Activated T-cell treated with anti-CD3 and anti-CD28 coated beads, Interleukin-2, amount 50 U/mL, for 72 hours (primary cell): ENCODE measurements around the gene PRAMEF13. TPM values are rescaled to one million over a fixed set of nuclear protein-coding genes. Genes with fewer than 3 reads are reported as not detected.
A peak's percentile ranks its signal among the peaks of the same experiment; 100 is the strongest.
"Not testable (repeated sequence)": the region's sequence is repeated elsewhere in the genome, so short reads cannot be mapped to it uniquely, and the experiment has no call there.

Experiments
- ATAC-seq, 2 donors: fragments of 150-1000 bp; cut with Tn5 transposase; replicated peaks in 1 of 2; 2 replicates each; pipeline ENCODE4 v1.10.0; 2021; ENCODE audit warnings: moderate library complexity in 2 of 2, mild to moderate bottlenecking in 1 of 2
- DNase-seq, 2 donors: peaks; one replicate each; pipeline ENCODE4 v3.0.0; 2021 to 2022; ENCODE audit warnings: mixed read lengths in 1 of 2
- H3K27ac Mint-ChIP-seq: one replicate; pipeline ENCODE4 v1.8.0; 2022; ENCODE audit warnings: mild to moderate bottlenecking, moderate library complexity, mixed read lengths
- H3K27me3 Mint-ChIP-seq: one replicate; pipeline ENCODE4 v1.8.0; 2022; ENCODE audit warnings: low read depth, mixed read lengths
- H3K36me3 Mint-ChIP-seq, 2 donors: one replicate each; pipeline ENCODE4 v1.8.0; 2022; ENCODE audit warnings: mixed read lengths in 2 of 2, mild to moderate bottlenecking in 1 of 2; ENCODE audit not compliant: insufficient read depth in 2 of 2
- H3K4me1 Mint-ChIP-seq: one replicate; pipeline ENCODE4 v1.8.0; 2022; ENCODE audit warnings: low read depth, mixed read lengths
- H3K4me3 Mint-ChIP-seq, 2 donors: one replicate each; pipeline ENCODE4 v1.8.0; 2022; ENCODE audit warnings: mild to moderate bottlenecking in 2 of 2, mixed read lengths in 2 of 2, moderate library complexity in 2 of 2
- H3K9me3 Mint-ChIP-seq, 2 donors: one replicate each; pipeline ENCODE4 v1.8.0; 2022; ENCODE audit warnings: mixed read lengths in 2 of 2
- total RNA-seq, 2 donors: library from RNA; stranded (reverse); gene quantifications; one replicate each; pipeline ENCODE4 v1.2.3, GENCODE V29; 2022

The PRAMEF13 gene, protein sequence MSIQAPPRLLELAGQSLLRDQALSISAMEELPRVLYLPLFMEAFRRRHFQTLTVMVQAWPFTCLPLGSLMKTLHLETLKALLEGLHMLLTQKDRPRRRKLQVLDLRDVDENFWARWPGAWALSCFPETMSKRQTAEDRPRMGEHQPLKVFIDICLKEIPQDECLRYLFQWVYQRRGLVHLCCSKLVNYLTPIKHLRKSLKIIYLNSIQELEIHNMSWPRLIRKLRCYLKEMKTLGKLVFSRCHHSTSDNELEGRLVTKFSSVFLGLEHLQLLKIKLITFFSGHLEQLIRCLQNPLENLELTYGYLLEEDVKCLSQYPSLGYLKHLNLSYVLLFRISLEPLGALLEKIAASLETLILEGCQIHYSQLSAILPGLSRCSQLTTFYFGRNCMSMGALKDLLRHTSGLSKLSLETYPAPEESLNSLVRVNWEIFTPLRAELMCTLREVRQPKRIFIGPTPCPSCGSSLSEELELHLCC
- total RNA-seq, result not detected

DNA sequence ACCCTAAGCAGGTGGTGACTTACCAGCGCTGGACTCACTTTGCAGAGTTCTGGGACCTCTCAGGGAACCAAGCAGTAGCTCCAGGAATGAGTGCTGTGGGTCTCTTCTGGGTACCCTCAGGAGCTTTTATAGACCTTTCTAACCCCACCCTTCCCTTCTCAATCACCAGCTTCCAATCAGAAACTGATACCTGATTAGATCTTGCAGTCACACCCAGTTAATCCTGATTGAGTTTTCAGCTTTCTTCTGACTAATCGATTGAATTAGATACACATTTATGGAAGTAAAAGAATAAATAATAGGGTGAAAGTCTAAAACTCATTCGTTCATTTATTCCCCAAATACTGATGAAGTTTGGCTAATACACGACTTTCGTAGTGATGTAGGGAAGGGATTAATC is at the start of gene PRAMEF13:
Gene PRAMEF13, minus strand, starts transcription at position 101 of the 400 bp plus-strand sequence. CDS start 1,820 bp downstream, outside the sequence.
- not testable (repeated sequence) for ATAC-seq, H3K36me3 Mint-ChIP-seq, H3K4me3 Mint-ChIP-seq, H3K27ac Mint-ChIP-seq, DNase-seq, H3K9me3 Mint-ChIP-seq, H3K4me1 Mint-ChIP-seq, H3K27me3 Mint-ChIP-seq

DNA sequence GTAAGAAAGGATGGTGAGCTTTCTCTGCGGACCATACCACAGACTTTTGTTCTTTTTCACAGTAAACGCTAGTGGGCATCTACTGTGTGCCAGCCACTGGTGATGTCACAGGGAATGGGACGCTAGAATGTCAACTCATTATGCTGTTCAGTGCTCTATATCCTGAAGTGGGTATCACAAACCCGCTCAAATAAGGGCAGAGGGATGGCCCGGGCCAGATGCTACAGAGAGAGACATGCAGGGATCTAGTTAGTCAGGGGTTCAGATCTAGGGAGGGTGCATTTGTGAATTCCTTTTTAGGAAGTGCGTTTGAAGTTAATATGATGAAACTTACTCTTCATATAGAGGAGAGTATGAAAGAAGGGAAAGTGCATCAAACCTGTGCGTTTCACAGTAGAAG is 45.9 kb upstream of the PRAMEF13 start:
- not testable (repeated sequence) for DNase-seq, H3K4me3 Mint-ChIP-seq, H3K27me3 Mint-ChIP-seq, H3K4me1 Mint-ChIP-seq, H3K36me3 Mint-ChIP-seq, ATAC-seq, H3K9me3 Mint-ChIP-seq, H3K27ac Mint-ChIP-seq

DNA sequence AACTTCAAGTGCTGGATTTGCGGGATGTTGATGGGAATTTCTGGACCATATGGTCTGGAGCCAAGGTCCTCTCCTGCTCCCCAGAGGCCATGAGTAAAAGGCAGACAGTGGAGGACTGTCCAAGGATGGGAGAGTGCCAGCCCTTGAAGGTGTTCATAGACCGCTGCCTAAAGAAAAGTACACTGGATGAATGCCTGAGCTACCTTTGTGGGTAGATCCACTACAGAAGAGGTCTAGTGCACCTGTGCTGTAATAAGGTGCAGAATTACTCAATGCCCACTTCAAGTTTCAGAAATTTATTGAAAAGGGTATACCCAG is 45.3 kb upstream of the PRAMEF13 start:
- not testable (repeated sequence) for H3K27ac Mint-ChIP-seq, H3K9me3 Mint-ChIP-seq, H3K27me3 Mint-ChIP-seq, H3K4me3 Mint-ChIP-seq, H3K36me3 Mint-ChIP-seq, DNase-seq, ATAC-seq, H3K4me1 Mint-ChIP-seq

DNA sequence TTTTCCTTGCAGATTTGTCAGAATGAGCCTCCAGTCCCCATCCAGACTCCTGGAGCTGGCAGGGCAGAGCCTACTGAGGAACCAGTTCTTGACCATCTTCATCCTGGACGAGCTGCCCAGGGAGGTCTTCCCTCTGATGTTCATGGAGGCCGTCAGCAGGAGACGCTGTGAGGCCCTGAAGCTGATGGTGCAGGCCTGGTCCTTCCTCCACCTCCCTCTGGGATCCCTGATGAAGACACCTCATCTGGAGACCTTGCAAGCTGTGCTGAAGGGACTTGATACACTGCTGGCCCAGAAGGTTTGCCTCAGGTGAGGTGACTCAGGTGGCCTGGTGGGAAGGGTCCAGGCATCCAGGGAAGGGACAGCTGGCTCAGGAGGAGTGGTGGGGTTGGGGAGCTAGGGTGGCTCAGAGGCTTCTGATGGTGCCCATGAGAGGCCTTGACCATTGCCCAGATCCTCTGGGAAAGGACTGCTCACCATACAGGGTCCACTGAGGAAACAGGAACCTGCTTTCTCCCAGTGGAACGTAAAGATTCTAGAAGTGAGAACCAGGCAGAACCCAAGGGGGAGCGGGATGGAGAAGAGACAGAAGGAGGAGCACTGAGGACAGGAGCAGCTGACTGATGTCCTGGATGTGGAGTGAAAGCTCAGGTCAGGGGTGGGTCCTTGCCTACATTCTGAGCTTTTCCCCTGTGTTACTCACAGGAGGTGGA is 44.8 kb upstream of the PRAMEF13 start:
- H3K36me3 Mint-ChIP-seq, DNase-seq, H3K4me3 Mint-ChIP-seq, H3K27ac Mint-ChIP-seq, ATAC-seq, H3K27me3 Mint-ChIP-seq, H3K4me1 Mint-ChIP-seq, H3K9me3 Mint-ChIP-seq: not testable (repeated sequence)

DNA sequence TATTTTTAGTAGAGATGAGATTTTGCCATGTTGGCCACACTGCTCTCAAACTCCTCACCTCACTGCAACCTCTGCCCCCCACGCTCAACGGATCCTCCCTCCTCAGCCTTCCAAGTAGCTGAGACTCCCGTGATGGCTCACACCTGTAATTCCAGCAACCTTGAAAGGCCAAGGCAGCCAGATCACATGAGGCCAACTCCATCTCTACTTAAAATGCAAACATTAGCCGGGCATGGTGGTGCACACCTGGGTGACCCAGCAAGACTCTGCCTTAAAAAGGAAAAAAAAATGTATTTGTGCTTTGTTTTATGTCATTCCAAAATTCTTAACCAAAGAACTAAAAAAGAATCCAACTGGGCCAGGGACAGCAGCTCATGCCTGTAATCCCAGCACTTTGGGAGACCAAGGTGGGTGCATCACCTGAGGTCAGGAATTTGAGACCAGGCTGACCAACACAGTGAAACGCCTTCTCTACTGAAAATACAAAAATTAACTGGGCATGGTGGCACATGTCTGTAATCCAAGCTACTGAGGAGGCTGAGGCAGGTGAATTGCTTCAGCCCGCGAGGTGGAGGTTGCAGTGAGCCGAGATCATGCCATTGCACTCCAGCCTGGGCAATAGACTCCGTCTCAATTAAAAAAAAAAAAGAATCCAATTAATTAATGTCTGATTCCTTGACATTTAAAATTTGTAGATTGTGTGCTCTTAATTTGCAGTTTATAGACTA is 42.5 kb upstream of the PRAMEF13 start:
- H3K9me3 Mint-ChIP-seq, H3K27ac Mint-ChIP-seq, H3K4me3 Mint-ChIP-seq, ATAC-seq, H3K36me3 Mint-ChIP-seq, H3K4me1 Mint-ChIP-seq, H3K27me3 Mint-ChIP-seq, DNase-seq: not testable (repeated sequence)

DNA sequence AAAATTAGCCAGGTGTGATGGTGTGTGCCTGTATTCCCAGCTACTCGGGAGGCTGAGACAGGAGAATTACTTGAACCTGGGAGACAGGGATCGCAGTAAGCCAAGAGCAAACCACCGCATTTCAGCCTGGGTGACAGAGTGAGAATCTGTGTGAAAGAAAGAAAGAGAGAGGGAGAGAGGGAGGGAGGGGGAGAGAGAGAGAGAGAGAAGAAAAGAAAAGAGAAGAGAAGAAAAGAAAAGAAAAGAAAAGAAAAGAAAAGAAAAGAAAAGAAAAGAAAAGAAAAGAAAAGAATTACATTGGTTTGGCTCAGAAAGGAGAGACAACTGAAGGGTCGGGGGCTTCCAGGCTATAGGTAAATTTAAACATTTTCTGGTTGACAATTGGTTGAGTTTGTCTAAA is 38.4 kb upstream of the PRAMEF13 start:
- not testable (repeated sequence) for H3K27ac Mint-ChIP-seq, ATAC-seq, H3K4me3 Mint-ChIP-seq, H3K27me3 Mint-ChIP-seq, H3K36me3 Mint-ChIP-seq, DNase-seq, H3K4me1 Mint-ChIP-seq, H3K9me3 Mint-ChIP-seq

DNA sequence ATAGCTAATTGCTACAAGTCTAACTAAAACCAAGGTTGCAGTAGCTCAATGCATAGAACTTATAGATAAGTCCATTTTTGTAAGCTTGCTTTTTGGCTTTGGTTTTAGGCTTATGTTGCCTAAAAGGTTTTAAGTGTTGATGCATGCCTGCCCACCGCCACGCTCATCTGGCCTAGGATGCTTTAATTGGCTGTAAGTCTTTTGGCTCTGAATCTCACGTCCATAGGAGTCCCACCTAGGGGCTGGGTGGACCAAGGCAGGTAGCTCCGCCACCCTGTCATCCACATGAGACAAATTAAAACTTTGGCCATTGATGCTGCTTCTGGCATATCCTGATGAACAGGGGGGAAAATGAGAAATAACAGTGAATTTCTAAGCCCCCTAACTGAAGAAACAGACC is 36.4 kb upstream of the PRAMEF13 start:
- ATAC-seq, DNase-seq, H3K4me1 Mint-ChIP-seq, H3K9me3 Mint-ChIP-seq, H3K27ac Mint-ChIP-seq, H3K36me3 Mint-ChIP-seq, H3K4me3 Mint-ChIP-seq, H3K27me3 Mint-ChIP-seq: not testable (repeated sequence)

DNA sequence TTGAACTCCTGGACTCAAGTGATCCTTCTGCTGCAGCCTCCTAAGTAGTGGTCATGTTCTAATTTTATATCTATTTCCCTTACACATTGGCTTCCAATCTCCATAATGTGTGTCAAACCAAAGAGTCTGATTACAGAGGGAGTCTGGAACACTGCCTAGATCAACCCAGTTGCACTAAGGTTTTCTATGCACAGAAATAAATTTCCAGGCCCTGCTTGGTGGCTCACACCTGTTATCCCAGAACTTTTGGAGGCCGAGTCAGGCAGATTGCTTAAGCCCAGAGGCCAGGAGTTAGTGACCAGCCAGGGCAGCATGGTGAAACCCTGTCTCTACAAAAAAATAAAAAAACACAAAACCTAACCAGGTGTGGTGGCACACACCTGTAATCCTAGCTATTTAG is 32.8 kb upstream of the PRAMEF13 start:
- not testable (repeated sequence) for H3K4me3 Mint-ChIP-seq, DNase-seq, H3K4me1 Mint-ChIP-seq, H3K9me3 Mint-ChIP-seq, H3K27ac Mint-ChIP-seq, H3K27me3 Mint-ChIP-seq, ATAC-seq, H3K36me3 Mint-ChIP-seq

DNA sequence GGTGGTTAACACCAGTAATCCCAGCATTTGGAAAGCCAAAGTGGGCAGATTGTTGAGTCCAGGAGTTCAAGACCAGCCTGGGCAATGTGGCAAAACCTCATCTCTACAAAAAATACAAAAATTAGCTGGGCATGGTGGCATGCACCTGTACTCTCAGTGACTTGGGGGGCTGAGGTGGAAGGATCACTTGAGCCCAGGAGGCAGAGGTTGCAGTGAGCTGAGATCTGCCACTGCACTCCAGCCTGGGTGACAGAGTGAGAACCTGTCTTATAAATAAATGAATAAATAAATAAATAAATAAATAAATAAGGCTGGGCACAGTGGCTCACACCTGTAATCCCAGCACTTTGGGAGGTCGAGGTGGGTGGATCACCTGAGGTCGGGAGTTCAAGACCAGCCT is 30.8 kb upstream of the PRAMEF13 start:
- not testable (repeated sequence) for H3K27me3 Mint-ChIP-seq, H3K36me3 Mint-ChIP-seq, H3K27ac Mint-ChIP-seq, DNase-seq, H3K9me3 Mint-ChIP-seq, H3K4me3 Mint-ChIP-seq, H3K4me1 Mint-ChIP-seq, ATAC-seq

DNA sequence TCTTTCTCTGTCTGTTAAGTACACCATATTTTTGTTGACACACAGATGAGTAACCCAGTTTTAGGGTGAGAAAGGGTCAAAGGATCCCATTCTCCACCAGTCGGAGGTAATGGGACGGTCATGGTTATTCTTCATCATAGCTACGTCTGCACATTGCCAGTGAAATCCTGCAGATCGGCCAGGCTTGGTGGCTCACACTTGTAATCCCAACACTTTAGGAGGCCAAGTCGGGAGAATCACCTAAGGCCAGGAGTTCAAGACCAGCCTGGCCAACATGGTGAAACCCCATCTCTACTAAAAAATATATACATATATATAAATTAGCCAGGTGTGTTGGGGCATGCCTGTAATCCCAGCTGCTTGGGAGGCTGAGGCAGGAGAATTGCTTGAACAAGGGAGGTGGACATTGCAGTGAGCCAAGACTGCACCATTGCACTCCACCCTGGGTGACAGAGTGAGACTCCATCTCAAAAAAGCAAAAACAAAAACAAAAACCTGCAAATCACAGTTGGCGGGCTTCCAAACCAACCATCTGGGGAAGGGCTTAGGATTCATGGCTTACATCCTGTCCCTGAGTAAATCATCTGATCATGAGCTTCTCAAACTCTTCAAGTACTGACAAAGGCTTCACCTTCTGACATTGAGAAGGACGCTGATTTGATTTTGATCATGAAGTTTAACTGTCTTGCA is 30.0 kb upstream of the PRAMEF13 start:
- H3K4me1 Mint-ChIP-seq, H3K27ac Mint-ChIP-seq, DNase-seq, H3K9me3 Mint-ChIP-seq, H3K4me3 Mint-ChIP-seq, H3K27me3 Mint-ChIP-seq, ATAC-seq, H3K36me3 Mint-ChIP-seq: not testable (repeated sequence)

DNA sequence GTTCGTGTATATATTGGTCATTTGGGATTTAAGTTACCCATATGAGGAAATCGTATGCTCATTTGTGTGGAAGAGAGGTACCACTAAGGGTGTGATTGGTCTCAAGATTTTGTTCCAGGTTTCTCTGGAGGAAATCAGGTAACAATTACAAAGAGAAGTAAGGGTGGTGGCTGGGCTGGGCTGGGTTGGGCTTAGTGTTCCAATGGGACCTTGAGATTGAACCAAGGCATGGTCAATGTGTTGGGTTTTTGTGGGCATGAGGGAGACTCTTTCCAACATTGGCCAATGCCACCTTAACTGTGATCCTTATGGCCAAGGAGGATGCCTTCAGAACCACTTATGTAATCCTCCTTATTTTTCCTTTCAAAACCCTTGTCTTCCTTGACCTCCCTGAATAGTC is 29.4 kb upstream of the PRAMEF13 start:
- not testable (repeated sequence) for H3K36me3 Mint-ChIP-seq, DNase-seq, H3K27ac Mint-ChIP-seq, H3K9me3 Mint-ChIP-seq, H3K4me1 Mint-ChIP-seq, H3K27me3 Mint-ChIP-seq, H3K4me3 Mint-ChIP-seq
- peak in 1 of 2 donors; percentile 15 for ATAC-seq

DNA sequence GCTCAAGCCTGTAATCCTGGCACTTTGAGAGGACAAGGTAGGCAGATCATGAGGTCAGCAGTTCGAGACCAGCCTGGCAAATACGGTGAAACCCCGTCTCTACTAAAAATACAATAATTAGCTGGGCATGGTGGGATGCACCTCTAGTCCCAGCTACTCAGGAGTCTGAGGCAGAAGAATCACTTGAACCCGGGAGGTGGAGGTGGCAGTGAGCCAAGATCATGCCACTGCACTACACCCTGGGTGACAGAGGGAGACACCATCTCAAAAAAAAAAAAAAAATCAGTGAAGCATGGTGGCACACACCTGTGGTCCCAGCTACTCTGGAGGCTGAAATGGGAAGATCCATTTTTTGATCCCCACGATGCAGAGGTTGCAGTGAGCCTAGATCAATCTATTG is 28.9 kb upstream of the PRAMEF13 start:
- not testable (repeated sequence) for H3K36me3 Mint-ChIP-seq, H3K4me1 Mint-ChIP-seq, H3K27ac Mint-ChIP-seq, DNase-seq, H3K4me3 Mint-ChIP-seq, H3K9me3 Mint-ChIP-seq, ATAC-seq, H3K27me3 Mint-ChIP-seq

DNA sequence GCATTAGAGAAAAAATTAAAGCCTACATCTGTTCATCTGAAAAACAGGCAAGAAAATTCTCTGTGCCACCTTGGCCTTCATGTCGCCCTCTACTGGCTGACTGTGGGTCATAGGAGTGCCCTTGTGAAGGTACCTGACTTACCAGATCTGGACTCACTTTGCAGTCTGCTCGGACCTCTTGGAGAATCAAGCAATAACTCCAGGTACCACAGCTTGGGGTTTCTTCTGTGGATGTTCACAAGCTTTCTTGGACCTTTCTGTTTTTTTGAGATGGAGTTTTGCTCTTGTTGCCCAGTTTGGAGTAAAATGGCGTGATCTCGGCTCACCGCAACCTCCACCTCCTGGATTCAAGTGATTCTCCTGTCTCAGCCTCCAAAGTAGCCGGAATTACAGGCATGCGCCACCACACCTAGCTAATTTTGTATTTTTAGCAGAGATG is 27.2 kb upstream of the PRAMEF13 start:
- H3K4me3 Mint-ChIP-seq, result no peak overlapping the region
- H3K4me1 Mint-ChIP-seq, result no peaks in the 10 kb centered on the region
- no peak overlapping the region for H3K27ac Mint-ChIP-seq
- peak in 1 of 2 donors; percentile 51 for ATAC-seq
- H3K27me3 Mint-ChIP-seq, result peaks cover 6% of the 10 kb centered on the region
- H3K9me3 Mint-ChIP-seq, result no peaks in the 10 kb centered on the region
- peak; percentile 40 to 51 for DNase-seq
- no peaks in the 10 kb centered on the region for H3K36me3 Mint-ChIP-seq
